Stimulated activated CD4-positive, alpha-beta T cell treated with anti-CD3 and anti-CD28 coated beads, Interleukin-15, amount 100 ng/mL, for 48 hours (primary cell): Measurements from ENCODE around the gene BEAN1.
"Not testable (repeated sequence)": the region's sequence is repeated elsewhere in the genome, so short reads cannot be mapped to it uniquely, and the experiment has no call there.

Experiments
- DNase-seq, 2 donors: peaks; one replicate each; pipeline ENCODE4 v3.0.0-alpha.2; 2020; ENCODE audit warnings: low read depth in 2 of 2

BEAN1 gene

GRCh38 chr16:66486199-66486772, 59.2 kb downstream of the BEAN1 start:
- no peak for DNase-seq

- no peak for DNase-seq
These were observed 59.9 kb downstream of the BEAN1 start for GRCh38 chr16:66486773-66487579.

DNA sequence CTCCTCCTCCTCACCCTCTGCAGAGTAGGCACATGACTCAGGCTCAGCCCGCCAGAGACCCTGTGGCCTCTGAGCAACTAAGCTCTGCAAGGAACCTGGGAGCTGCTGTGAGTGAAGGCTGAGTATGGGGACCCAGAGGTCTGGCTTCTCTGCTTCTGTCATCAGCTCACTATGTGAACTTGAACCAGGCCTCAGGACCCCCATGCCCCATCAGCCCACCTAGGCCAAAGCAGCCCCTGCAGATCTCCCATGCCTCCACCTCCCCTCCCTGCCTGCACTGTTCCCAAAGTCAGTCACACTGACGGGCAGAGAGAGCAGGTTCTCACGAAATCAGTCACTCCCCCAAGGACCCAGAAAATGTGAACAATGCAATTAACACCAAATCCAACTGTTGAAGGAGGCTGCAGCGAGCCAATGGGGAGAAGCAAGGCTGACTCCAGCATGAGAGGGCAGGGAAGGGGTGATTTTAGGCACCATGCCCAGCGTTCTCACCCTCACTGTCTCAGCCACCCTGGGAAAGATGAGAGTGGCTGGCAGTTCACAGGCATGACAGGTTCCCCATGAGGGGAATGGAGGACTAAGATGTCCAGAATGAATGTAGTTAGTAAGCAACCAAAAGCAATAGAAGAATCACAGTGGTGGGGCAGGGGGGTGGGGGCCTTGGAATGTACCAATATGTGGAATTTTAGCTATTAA, 60.6 kb downstream of the BEAN1 start:
- DNase-seq, result no peak

DNA sequence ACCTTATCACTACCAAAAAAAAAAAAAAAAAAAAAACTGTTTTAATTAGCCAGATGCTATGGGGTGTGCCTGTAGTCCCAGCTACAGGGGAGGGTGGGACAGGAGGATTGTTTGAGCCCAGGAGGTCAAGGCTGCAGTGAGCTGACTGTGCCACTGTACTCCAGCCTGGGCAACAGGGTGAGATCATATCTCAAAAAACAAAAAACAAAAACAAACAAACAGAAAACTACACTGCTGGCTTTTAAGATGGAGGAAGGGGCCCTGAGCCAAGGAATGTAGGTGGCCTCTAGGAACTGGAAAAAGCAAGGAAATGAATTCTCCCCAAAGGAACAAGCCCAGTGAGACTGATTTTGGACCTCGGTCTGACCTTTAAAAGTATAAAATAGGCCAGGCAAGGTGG, 61.4 kb downstream of the BEAN1 start:
- no peak for DNase-seq

DNA sequence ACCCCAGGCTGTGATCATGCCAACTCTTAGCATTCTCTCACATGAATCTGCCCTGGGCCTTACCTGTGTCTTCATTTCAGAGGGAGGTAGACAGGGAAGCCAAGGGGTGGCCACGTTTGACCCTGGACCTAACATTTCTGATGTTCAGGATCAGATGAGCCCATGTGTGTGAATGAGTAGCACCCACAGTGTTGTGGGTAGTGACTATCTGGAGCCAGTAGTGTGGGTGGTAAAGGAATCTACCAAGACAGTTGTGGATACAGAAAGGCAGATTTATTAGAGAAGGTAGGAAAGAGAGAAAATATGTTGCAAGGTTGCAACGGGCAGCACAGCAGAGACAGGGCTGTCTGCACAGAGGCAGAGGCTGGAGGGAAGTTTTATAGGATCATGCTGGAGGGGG, 62.3 kb downstream of the BEAN1 start:
- no peak for DNase-seq

- DNase-seq, result no peak
These were observed 62.7 kb downstream of the BEAN1 start for GRCh38 chr16:66489818-66490217.

GRCh38 chr16:66490774-66491715, 64.0 kb downstream of the BEAN1 start:
- DNase-seq, result no peak

DNA sequence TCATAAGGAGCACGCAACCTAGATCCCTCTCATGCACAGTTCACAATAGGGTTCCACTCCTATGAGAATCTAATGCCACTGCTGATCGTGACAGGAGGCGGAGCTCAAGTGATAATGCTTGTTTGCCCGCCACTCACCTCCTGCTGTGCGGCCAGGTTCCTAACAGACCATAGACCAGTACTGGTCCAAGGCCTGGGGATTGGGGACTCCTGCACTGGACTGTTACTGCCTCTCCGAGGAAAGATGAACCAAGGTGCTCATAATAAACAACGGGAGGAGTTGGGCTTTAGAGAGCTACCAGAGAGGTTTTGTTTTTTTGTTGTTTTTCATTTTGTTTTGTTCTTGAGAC, 64.6 kb downstream of the BEAN1 start:
- DNase-seq, result no peak

GRCh38 chr16:66493490-66494401, 66.7 kb downstream of the BEAN1 start:
- DNase-seq, result no peak

- DNase-seq, result no peak
These were observed 67.8 kb downstream of the BEAN1 start for GRCh38 chr16:66494916-66495315.

DNA sequence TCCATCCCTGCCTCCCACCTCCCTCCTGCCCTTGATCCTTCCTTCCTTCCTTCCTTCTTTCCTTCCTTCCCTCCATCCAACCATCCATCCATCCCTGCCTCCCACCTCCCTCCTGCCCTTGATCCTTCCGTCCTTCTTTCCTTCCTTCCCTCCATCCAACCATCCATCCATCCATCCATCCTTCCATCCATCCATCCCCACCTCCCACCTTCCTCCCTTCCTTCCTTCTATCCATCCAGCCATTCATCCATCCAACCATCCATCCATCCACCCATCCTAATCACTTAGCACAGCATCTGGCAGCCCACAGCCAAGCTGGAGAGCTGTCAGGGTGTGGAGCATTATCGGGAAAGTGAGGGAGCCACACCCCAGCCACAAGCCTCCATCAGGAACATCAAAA, 68.3 kb downstream of the BEAN1 start:
- no peak for DNase-seq

DNA sequence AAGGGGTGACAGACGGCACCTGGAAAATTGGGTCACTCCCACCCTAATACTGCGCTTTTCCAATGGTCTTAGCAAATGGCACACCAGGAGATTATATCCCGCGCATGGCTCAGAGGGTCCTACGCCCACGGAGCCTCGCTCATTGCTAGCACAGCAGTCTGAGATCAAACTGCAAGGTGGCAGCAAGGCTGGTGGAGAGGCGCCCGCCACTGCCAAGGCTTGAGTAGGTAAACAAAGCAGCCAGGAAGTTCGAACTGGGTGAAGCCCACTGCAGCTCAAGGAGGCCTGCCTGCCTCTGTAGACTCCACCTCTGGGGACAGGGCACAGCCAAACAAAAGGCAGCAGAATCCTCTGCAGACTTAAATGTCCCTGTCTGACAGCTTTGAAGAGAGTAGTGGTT, 69.1 kb downstream of the BEAN1 start:
- DNase-seq, result not testable (repeated sequence)

- DNase-seq, result not testable (repeated sequence)
These were observed 70.8 kb downstream of the BEAN1 start for GRCh38 chr16:66497921-66498320.

DNA sequence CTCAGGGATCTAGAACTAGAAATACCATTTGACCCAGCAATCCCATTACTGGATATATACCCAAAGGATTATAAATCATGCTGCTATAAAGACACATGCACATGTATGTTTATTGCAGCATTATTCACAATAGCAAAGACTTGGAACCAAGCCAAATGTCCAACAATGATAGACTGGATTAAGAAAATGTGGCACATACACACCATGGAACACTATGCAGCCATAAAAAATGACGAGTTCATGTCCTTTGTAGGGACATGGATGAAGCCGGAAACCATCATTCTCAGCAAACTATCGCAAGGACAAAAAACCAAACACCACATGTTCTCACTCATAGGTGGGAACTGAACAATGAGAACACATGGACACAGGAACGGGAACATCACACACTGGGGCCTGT, 74.5 kb downstream of the BEAN1 start:
- DNase-seq, result not testable (repeated sequence)

DNA sequence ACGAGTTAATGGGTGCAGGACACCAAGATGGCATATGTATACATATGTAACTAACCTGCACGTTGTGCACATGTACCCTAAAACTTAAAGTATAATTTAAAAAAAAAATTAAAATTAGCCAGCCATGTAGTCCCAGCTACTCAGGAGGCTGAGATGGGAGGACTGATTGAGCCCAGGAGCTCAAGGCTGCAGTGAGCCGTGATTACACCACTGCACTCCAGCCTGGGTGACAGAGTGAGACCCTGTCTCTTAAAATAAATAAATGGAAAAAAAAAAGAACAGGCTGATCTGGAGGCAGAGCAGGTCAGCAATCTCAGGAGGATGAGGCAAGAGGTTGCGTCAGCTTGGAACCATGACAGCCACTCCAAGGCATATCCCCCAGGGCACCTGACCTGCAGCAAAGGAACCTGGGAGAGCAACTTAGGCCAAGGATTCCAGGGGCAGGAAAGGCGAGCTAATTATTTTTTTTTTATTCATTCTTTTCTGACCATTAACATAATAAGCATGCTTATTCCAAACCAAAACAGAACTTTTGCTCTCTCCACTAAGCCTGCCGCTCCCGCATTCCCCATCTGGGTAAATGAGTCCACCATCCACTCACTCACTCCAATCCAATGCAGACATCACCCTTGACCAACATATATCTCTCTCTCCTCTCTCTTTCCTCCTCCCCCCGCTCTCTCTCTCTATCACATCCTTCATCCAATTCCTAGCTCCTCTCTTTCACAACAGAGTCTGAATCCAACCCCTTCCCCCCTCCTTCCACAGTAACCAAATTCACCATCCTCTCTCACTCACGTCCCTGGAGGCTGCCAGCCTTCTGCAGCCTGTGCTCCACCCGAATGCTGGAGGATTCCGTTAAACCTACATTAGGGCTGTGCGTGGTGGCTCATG, 75.2 kb downstream of the BEAN1 start:
- DNase-seq, result no peak

GRCh38 chr16:66503030-66503429, 75.9 kb downstream of the BEAN1 start:
- no peak for DNase-seq

DNA sequence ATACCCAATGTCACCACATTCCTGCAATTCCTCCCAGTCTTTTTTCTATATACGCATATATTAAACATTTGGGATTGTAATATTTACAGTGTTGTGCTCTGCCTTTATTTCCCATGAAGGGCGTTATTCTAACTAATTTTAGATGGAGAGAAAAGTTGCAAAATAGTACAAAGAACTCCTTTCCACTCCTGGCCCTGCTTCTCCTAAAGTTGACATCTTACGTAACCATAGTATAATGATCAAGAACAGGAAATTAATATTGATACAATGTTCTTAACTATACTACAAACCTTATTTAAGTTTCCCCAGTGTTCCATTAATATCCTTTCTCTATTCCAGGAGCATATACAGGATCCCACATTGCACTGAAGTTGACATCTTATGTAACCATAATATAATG, 76.5 kb downstream of the BEAN1 start:
- DNase-seq, result no peak

GRCh38 chr16:66507731-66508239, 80.7 kb downstream of the BEAN1 start:
- DNase-seq, result no peak

DNA sequence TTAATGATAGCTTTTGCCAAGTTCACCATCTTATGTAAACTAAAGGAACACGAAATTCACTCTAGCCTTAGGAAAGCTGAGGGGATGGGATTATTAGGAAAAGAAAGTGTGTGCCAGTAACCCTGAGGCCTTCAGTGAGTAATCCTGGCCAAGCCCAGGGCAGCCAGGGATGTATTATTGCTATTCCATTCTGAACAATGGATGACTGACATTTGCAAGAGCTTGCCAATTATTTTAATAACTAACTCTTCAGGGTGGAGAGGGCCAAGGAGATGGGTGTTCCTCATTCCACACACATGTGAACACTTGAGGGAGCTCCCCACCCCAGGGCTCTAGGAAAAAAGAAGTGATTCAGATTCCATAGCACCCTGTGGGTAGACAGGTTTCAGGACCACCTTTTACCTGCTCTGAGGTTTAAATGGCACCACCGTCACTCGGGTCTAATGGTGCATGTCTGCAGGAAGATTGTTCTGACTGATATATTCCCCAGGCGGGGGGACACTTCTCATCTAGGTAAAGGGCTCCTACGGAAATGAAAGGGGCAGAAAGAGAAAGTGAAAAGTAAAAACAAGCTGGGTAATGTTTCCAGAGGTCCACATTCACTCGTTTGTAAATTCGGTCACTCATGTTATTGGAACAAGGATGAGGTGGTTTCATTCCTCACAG, 81.3 kb downstream of the BEAN1 start:
- no peak for DNase-seq
